Pancreas (tissue), 10 donors: ENCODE results near the gene GNG13. TPM values are rescaled to one million over a fixed set of nuclear protein-coding genes. Genes with fewer than 3 reads are reported as not detected.

Experiments used
- ATAC-seq, 4 donors: fragments of 200-7000 bp; cut with Tn5 transposase; one replicate each; pipeline versions ENCODE4 v1.8.0 to v1.9.1; 2020; ENCODE audit warnings: mild to moderate bottlenecking in 4 of 4, moderate library complexity in 4 of 4
- DNase-seq, 6 donors: peaks; one replicate each; pipeline ENCODE4 v3.0.0-alpha.2; 2020
- FAIRE-seq: peaks from 2 replicates; lab custom pipeline; 2012; peaks lifted over from hg19 to GRCh38; lab: Jason Lieb, UNC
- H3K27ac ChIP-seq, 4 donors: fragments of 200-600 bp; sonication (generic); 1 replicate in 3 of 4; 2 replicates in 1 of 4; pipeline versions ENCODE4 v1.5.0 to v1.8.0; 2020
- H3K27me3 ChIP-seq, 4 donors: fragments of 200-600 bp; one replicate each; pipeline ENCODE4 v1.8.0; 2021
- H3K36me3 ChIP-seq, 3 donors: fragments of 200-600 bp; sonication (generic) in 1 of 3; one replicate each; pipeline versions ENCODE4 v1.5.0 to v1.8.0; 2020 to 2021
- H3K4me1 ChIP-seq, 3 donors: fragments of 200-600 bp; one replicate each; pipeline ENCODE4 v1.8.0; 2021
- H3K4me3 ChIP-seq, 4 donors: fragments of 200-600 bp; sonication (generic) in 2 of 4; one replicate each; pipeline versions ENCODE4 v1.5.0 to v1.8.0; 2020 to 2021
- H3K9me3 ChIP-seq, 4 donors: fragments of 200-600 bp; one replicate each; pipeline ENCODE4 v1.8.0; 2021
- CTCF ChIP-seq, 4 donors: fragments of 200-600 bp; sonication (generic) in 3 of 4; IDR thresholded peaks; one replicate each; pipeline versions ENCODE4 v1.5.0 to v1.8.0; 2021; ENCODE audit warnings: antibody characterized with exemption in 4 of 4
- WGBS, 2 donors: extraction: QIAGEN DNeasy Blood & Tissue Kit; methylation state at CpG; one replicate each; pipeline ENCODE4 v1.1.7; 2013; 5-methylcytosine and 5-hydroxymethylcytosine counted together
- intact Hi-C, 3 donors: fragments of 100-400 bp; cut with DNase I; formaldehyde crosslinking; loops; one replicate each; pipeline versions ENCODE4 v1.11.1 to v1.14.2; 2022
- polyA plus RNA-seq, 2 donors: library from polyadenylated mRNA; stranded (reverse); fragments of 200-250 nt; gene quantifications; one replicate each; pipeline ENCODE4 v1.2.3, GENCODE V29; 2013
- total RNA-seq, 6 donors: library from RNA; stranded (reverse); fragmentation: NEBNext Ultra II Directional in 4 of 6; extraction: Animal tissue kit (Norgen Biotek cat#: 25700) in 4 of 6; gene quantifications; one replicate each; pipeline versions ENCODE4 v1.2.1 to v1.2.4, GENCODE V29; 2021 to 2023
- donor health status: healthy with polysubstance abuse.
- donor health status: DM: no; HTN: no; CAD: no; lungs with moderate emphysema.
- donor health status: DM: no; HTN: no; CAD: no.
- donor health status: control.
- donor health status: control.
- donor health status: Bipolar disorder and iron deficiency.
- donor health status: DM: yes; HTN: yes; CAD: no.
- donor health status: DM: no; HTN: no; CAD: no.
- donor health status: DM: no; HTN: no; CAD: no.
- donor health status: DM: yes; HTN: yes; CAD: no.

The GNG13 gene
- total and polyA plus RNA-seq, 8 donors, result not detected

GRCh38 chr16:819336-820043 lies 19.0 kb upstream of the GNG13 start:
- Histone ChIP-seq H3K27ac (no peak overlapping the region), H3K36me3 (no peaks in the 10 kb centered on the region), H3K9me3 (no peaks in the 10 kb centered on the region), H3K4me1 (no peaks in the 10 kb centered on the region), H3K27me3 (peaks cover 0 to 3% (median 0%) of the 10 kb centered on the region in 4 donors), H3K4me3 (no peak overlapping the region)
- ATAC-seq, result no peak
- WGBS, 2 donors, result 48 to 56% methylated on average over 23 of the region's 23 CpGs
- TF ChIP-seq CTCF (IDR thresholded peaks at IDR 0.05), result no peak
- DNase-seq, result no peak
- intact Hi-C loops, result loop anchor here in 2 of 3 donors (5.0 to 10.0 kb wide), 2 partner anchors 233 to 375 kb away; no protein-coding TSS in a partner anchor
- no peak for FAIRE-seq

- H3K9me3 ChIP-seq, result no peaks in the 10 kb centered on the region
- no peaks in the 10 kb centered on the region for H3K4me1 ChIP-seq
- no peak overlapping the region for H3K4me3 ChIP-seq
- no peaks in the 10 kb centered on the region for H3K36me3 ChIP-seq
- 59% methylated on average over 2 of the region's 2 CpGs for WGBS, 2 donors
- H3K27me3 ChIP-seq, result peaks cover 0 to 11% (median 0%) of the 10 kb centered on the region in 4 donors
- intact Hi-C loops, result loop anchor here in 2 of 3 donors (5.0 to 10.0 kb wide), 2 partner anchors 234 to 376 kb away; no protein-coding TSS in a partner anchor
- ATAC-seq (no peak), FAIRE-seq (no peak), DNase-seq (no peak)
- no peak for TF ChIP-seq CTCF (IDR thresholded peaks at IDR 0.05)
- no peak overlapping the region for H3K27ac ChIP-seq
Measured at GRCh38 chr16:818592-818991, 18.1 kb upstream of the GNG13 start.

GRCh38 chr16:818132-818531 lies 17.6 kb upstream of the GNG13 start:
- Histone ChIP-seq H3K27me3 (peaks cover 0 to 15% (median under 1%) of the 10 kb centered on the region in 4 donors), H3K36me3 (no peaks in the 10 kb centered on the region)
- no peak for TF ChIP-seq CTCF (IDR thresholded peaks at IDR 0.05)

GRCh38 chr16:817001-817906 lies 16.7 kb upstream of the GNG13 start:
- H3K4me3 ChIP-seq, result no peak overlapping the region
- peak in 1 of 6 donors; percentile 66 for DNase-seq
- FAIRE-seq, result no peak
- TF ChIP-seq CTCF (IDR thresholded peaks at IDR 0.05), result no peak
- H3K27me3 ChIP-seq, result peaks cover 0 to 20% (median 2%) of the 10 kb centered on the region in 4 donors
- intact Hi-C loops, result loop anchor here in 2 of 3 donors (5.0 to 10.0 kb wide), 2 partner anchors 235 to 378 kb away; no protein-coding TSS in a partner anchor
- H3K9me3 ChIP-seq, result no peaks in the 10 kb centered on the region
- no peak for ATAC-seq
- H3K4me1 ChIP-seq, result no peaks in the 10 kb centered on the region
- H3K27ac ChIP-seq, result no peak overlapping the region
- 35 to 56% methylated on average over 64 to 71 of the region's 71 CpGs for WGBS, 2 donors
- H3K36me3 ChIP-seq, result no peaks in the 10 kb centered on the region

More at GRCh38 chr16:818132-818531, 17.6 kb upstream of the GNG13 start:
- 64 to 78% methylated on average over 8 of the region's 8 CpGs for WGBS, 2 donors
- H3K27ac ChIP-seq, result no peak overlapping the region
- FAIRE-seq (no peak), DNase-seq (no peak), ATAC-seq (no peak)
- no peaks in the 10 kb centered on the region for H3K4me1 ChIP-seq
- no peak overlapping the region for H3K4me3 ChIP-seq
- intact Hi-C loops, result loop anchor here in 2 of 3 donors (5.0 to 10.0 kb wide), 2 partner anchors 234 to 377 kb away; no protein-coding TSS in a partner anchor
- no peaks in the 10 kb centered on the region for H3K9me3 ChIP-seq
